ENCODE results near the gene SYNGR2.

- TF ChIP-seq CTCF (IDR thresholded peaks at IDR 0.05; ENCODE audit: borderline replicate concordance, extremely low read depth, low read length, poor library complexity, severe bottlenecking): no peak
- TF ChIP-seq EZH2 (IDR thresholded peaks at IDR 0.05; ENCODE audit: borderline replicate concordance, low read depth, low read length, severe bottlenecking): no peak
These were observed 4.3 kb upstream of the SYNGR2 start for GRCh38 chr17:78163881-78164747.
